Nucleus accumbens (tissue), 56 donors: ENCODE data around the gene ACVR1B.
A peak's percentile ranks its signal among the peaks of the same experiment; 100 is the strongest.

Experiments used
- DNase-seq, 56 donors: peaks; one replicate each; lab custom pipeline; 2025; lab: John Stamatoyannopoulos, UW

ACVR1B gene

GRCh38 chr12:52037248-52037861, 85.9 kb downstream of the ACVR1B start:
- DNase-seq: peak in 12 of 56 donors; percentile 12 to 80 (median 42)

GRCh38 chr12:52038447-52038846, 86.9 kb downstream of the ACVR1B start:
- DNase-seq: no peak

DNA sequence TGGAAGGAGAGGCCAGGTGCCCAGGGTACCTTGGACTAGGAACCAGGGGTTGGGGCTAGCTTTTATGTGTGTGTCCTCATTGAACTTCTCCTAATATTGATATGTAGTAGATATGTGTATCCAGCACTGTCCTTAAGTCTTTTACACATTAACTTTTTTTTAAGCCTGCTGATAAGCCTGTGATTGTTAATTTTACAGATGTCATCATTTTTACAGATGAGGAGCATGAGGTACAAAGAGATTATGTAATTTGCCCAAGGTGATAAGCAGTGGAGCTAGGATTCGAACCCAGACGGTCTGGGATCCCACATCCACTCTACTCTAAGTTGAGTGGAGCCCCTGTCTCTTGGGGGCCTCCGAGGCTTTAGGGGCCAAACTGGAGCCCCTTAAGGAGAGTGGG, 89.5 kb downstream of the ACVR1B start:
- no peak for DNase-seq

GRCh38 chr12:52041695-52042123, 90.2 kb downstream of the ACVR1B start:
- peak in 4 of 56 donors; percentile 9 to 56 (median 26) for DNase-seq

- DNase-seq: no peak
Measured at GRCh38 chr12:52042706-52043385, 91.3 kb downstream of the ACVR1B start.

GRCh38 chr12:52043386-52044212, 92.1 kb downstream of the ACVR1B start:
- peak in 8 of 56 donors; percentile 7 to 59 (median 25) for DNase-seq

DNA sequence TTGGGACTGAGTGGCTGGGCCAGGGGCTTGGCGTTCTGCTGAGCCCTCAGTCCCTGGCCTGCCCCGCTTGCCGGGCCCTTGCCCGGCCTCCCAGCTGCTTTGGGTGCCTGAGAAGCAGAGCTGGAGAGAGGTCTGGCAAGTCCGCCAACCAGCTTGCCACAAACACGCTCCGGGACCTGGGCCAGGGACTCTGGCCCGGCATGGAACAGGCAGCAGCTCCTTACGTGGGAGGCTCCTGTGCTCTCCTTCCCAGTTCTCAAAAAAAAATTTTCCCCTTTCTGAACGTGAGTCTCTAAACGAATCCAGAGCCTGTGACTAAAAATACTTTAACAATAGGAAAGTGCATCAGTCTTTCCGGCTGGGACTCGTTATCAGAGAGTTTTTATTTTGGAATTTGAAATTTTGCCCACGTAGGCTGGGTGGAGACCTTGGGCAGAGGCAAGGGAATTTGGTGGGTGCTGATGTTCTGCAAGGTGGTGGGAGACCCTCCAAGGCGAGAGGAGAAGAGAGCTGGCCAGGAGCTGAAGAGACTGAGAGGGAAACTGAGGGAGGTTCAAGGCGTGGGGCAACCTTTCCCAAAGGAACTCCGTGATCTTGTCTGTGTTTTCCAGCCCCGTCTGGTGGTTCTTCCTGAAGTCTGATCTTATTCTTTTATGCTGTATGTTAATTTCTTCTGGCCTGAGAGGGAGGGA, 92.9 kb downstream of the ACVR1B start:
- DNase-seq: peak in 40 of 56 donors; percentile 13 to 85 (median 46)

GRCh38 chr12:52045794-52046199, 94.3 kb downstream of the ACVR1B start:
- peak in 3 of 56 donors; percentile 17 to 48 (median 36) for DNase-seq
